CD8-positive, alpha-beta memory T cell (primary cell): ENCODE data around the gene C1R. TPM values are rescaled to one million over a fixed set of nuclear protein-coding genes. Genes with fewer than 3 reads are reported as not detected.
A peak's percentile ranks its signal among the peaks of the same experiment; 100 is the strongest.

Source experiments
- CTCF ChIA-PET: fragments of 350-600 bp; sonication (Branson Sonifier 250); formaldehyde crosslinking; loops from one replicate; lab custom pipeline; 2021; ENCODE audit warnings: antibody characterized with exemption; lab: Charles Lee
- POLR2A ChIA-PET: fragments of 350-600 bp; sonication (Branson Sonifier 250); formaldehyde crosslinking; loops from one replicate; lab custom pipeline; 2021; ENCODE audit warnings: antibody characterized with exemption; lab: Charles Lee
- DNase-seq, 5 donors: peaks; one replicate each; pipeline versions ENCODE4 v3.0.0 to v3.0.0-alpha.2; 2020 to 2022; ENCODE audit warnings: mixed read lengths in 1 of 5
- H3K27ac ChIP-seq: one replicate; pipeline ENCODE4 v1.7.0; 2013; ENCODE audit warnings: low read depth, mild to moderate bottlenecking, low read length, moderate library complexity
- H3K27me3 ChIP-seq: 2 replicates; pipeline ENCODE4 v1.7.0; 2013; ENCODE audit warnings: low read length, mild to moderate bottlenecking; ENCODE audit not compliant: insufficient read depth, poor library complexity, severe bottlenecking
- H3K36me3 ChIP-seq: 2 replicates; pipeline ENCODE4 v1.7.0; 2013; ENCODE audit warnings: mild to moderate bottlenecking, low read length, moderate library complexity; ENCODE audit not compliant: insufficient read depth
- H3K4me1 ChIP-seq: 2 replicates; pipeline ENCODE4 v1.7.0; 2013; ENCODE audit warnings: mild to moderate bottlenecking, low read length, moderate library complexity; ENCODE audit not compliant: insufficient read depth
- H3K4me3 ChIP-seq: 2 replicates; pipeline ENCODE4 v1.7.0; 2013; ENCODE audit warnings: mild to moderate bottlenecking, low read length
- H3K9me3 ChIP-seq: 2 replicates; pipeline ENCODE4 v1.7.0; 2013; ENCODE audit warnings: mild to moderate bottlenecking, low read length
- H3K27ac Mint-ChIP-seq, 8 donors: one replicate each; pipeline ENCODE4 v1.8.0; 2020 to 2021; ENCODE audit warnings: mixed read lengths in 8 of 8, mild to moderate bottlenecking in 6 of 8, inconsistent platforms in 3 of 8, moderate library complexity in 3 of 8
- H3K27me3 Mint-ChIP-seq, 2 donors: one replicate each; pipeline ENCODE4 v1.8.0; 2020 to 2021; ENCODE audit warnings: mixed read lengths in 2 of 2, mild to moderate bottlenecking in 1 of 2, moderate library complexity in 1 of 2
- H3K36me3 Mint-ChIP-seq, 3 donors: one replicate each; pipeline ENCODE4 v1.8.0; 2020 to 2021; ENCODE audit warnings: mixed read lengths in 3 of 3, inconsistent platforms in 1 of 3, mild to moderate bottlenecking in 1 of 3
- H3K4me1 Mint-ChIP-seq, 3 donors: one replicate each; pipeline ENCODE4 v1.8.0; 2020 to 2021; ENCODE audit warnings: mixed read lengths in 3 of 3, inconsistent platforms in 1 of 3, mild to moderate bottlenecking in 1 of 3
- H3K4me3 Mint-ChIP-seq, 7 donors: one replicate each; pipeline ENCODE4 v1.8.0; 2020 to 2021; ENCODE audit warnings: mixed read lengths in 7 of 7, mild to moderate bottlenecking in 6 of 7, moderate library complexity in 4 of 7, inconsistent platforms in 2 of 7
- H3K9me3 Mint-ChIP-seq, 5 donors: one replicate each; pipeline ENCODE4 v1.8.0; 2020 to 2022; ENCODE audit warnings: mixed read lengths in 5 of 5, mild to moderate bottlenecking in 3 of 5, moderate library complexity in 2 of 5, inconsistent platforms in 1 of 5
- polyA plus RNA-seq: library from polyadenylated mRNA; unstranded; fragments of 300-500 nt; fragmentation: Illumina TruSeq; gene quantifications from one replicate; pipeline ENCODE4 v1.2.3, GENCODE V29; 2021
- total RNA-seq, 2 experiments: library from RNA; stranded (reverse); gene quantifications; one replicate each; pipeline ENCODE4 v1.2.3, GENCODE V29; 2021

The C1R gene
- total and polyA plus RNA-seq, 3 experiments from 2014 or later: 1.2 to 1.9 (median 1.7) TPM

DNA sequence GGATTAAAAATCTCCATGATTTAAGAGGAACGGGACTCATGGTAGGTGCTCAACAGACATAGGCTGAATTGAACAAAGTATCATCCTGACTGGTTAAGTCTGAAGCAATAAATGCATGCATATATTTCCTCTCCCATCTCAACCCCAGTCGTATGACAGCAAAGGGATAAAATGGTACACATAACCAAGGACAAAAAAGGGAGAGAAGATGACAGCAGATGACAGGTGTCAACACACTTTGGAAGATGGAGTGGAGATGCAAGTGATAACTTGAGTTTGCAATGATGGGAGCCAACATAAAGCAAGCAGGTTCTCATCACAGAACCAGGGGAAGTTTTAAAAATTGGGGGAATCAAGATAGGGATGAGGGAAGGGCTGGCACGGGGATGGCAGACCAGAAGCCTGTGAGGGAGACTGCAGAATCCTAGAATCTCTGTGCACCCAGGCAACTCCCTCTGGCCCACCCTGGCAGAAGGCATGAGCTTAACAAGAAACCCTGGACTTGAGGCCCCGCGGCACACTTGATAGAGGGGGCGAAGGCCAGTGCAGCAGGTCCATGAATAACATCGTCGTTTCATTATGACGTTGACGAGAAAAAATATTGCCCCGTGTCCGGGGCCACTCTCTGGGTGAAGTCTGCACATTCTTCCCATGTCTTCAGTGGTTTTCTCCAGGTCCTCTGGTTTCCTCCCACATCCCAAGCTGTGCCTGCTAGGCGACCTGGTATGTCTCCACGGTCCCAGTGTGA, 11.8 kb upstream of the C1R start:
- H3K4me3 ChIP-seq: no peak overlapping the region
- Mint-ChIP-seq H3K4me3 (peak overlapping the region in 1 of 7 donors; percentile 14), H3K27me3 (no peaks in the 10 kb centered on the region), H3K4me1 (peaks cover 40 to 70% (median 43%) of the 10 kb centered on the region in 3 donors), H3K36me3 (peaks cover 15 to 65% (median 17%) of the 10 kb centered on the region in 3 donors), H3K9me3 (peaks cover 4 to 15% (median 9%) of the 10 kb centered on the region in 5 donors), H3K27ac (peak overlapping the region in 6 of 8 donors; percentile 14 to 84 (median 56))
- no peak for DNase-seq
- peaks cover 8% of the 10 kb centered on the region for H3K9me3 ChIP-seq
- peaks cover 12% of the 10 kb centered on the region for H3K4me1 ChIP-seq
- ChIA-PET POLR2A (no interaction called here), CTCF (interaction anchor here (0.9 to 1.8 kb wide), 3 partner anchors 11 to 231 kb away, joined by 3 to 6 read pairs (median 5); partner anchors contain the start of gene C1R)
- H3K27ac ChIP-seq: no peak overlapping the region
- H3K27me3 ChIP-seq: no peaks in the 10 kb centered on the region
- peaks cover 13% of the 10 kb centered on the region for H3K36me3 ChIP-seq

GRCh38 chr12:7102582-7102981, 10.3 kb upstream of the C1R start:
- peaks cover 29 to 58% (median 36%) of the 10 kb centered on the region in 3 donors for H3K4me1 Mint-ChIP-seq
- Histone ChIP-seq H3K27ac (no peak overlapping the region), H3K9me3 (peaks cover 8% of the 10 kb centered on the region), H3K4me1 (peaks cover 12% of the 10 kb centered on the region), H3K27me3 (no peaks in the 10 kb centered on the region), H3K4me3 (no peak overlapping the region), H3K36me3 (peaks cover 13% of the 10 kb centered on the region)
- no peaks in the 10 kb centered on the region for H3K27me3 Mint-ChIP-seq
- CTCF ChIA-PET: interaction anchor here (0.6 to 1.8 kb wide), 5 partner anchors 10 to 832 kb away, joined by 3 to 6 read pairs (median 4); partner anchors contain the start of genes C1R, LPCAT3 and SPSB2
- peaks cover 17 to 63% (median 19%) of the 10 kb centered on the region in 3 donors for H3K36me3 Mint-ChIP-seq
- no peak overlapping the region for H3K4me3 Mint-ChIP-seq
- peak overlapping the region in 7 of 8 donors; percentile 6 to 83 (median 57) for H3K27ac Mint-ChIP-seq
- H3K9me3 Mint-ChIP-seq: peaks cover 4 to 15% (median 9%) of the 10 kb centered on the region in 5 donors
- POLR2A ChIA-PET: no interaction called here
- DNase-seq: no peak

DNA sequence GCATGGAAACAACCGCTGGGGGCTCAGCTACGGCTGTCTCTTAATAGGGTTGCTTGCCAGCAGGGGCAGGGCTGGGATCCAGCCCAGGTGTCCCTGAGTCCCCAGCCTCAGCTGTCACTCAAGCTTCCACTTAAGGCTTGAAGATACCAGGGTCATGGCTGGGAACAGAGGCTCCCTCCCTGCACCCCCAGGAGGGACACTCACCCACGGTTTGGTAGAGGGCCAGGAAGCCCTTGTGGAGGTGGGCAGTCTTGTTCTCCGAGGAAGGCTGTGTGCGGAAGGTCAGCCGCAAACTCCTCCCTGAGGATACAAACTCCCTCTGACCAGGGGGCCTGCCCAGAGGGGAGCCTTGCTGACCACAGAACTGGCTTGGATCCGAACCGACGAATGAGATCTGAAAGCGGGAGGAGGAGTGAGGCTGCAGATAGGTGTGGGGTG, 9.5 kb upstream of the C1R start:
- H3K4me3 Mint-ChIP-seq: no peak overlapping the region
- Histone ChIP-seq H3K27me3 (no peaks in the 10 kb centered on the region), H3K9me3 (peaks cover 8% of the 10 kb centered on the region), H3K27ac (no peak overlapping the region), H3K4me1 (peaks cover 7% of the 10 kb centered on the region), H3K36me3 (peaks cover 13% of the 10 kb centered on the region), H3K4me3 (no peak overlapping the region)
- H3K27ac Mint-ChIP-seq: peak overlapping the region in 6 of 8 donors; percentile 3 to 89 (median 22)
- H3K36me3 Mint-ChIP-seq: peaks cover 17 to 66% (median 19%) of the 10 kb centered on the region in 3 donors
- H3K27me3 Mint-ChIP-seq: no peaks in the 10 kb centered on the region
- POLR2A ChIA-PET: interaction anchor here (0.5 kb wide), 1 partner anchor 143 kb away, joined by 3 read pairs; no protein-coding TSS in a partner anchor
- CTCF ChIA-PET: interaction anchor here (1.2 kb wide), 1 partner anchor 10 kb away, joined by 4 read pairs; no protein-coding TSS in a partner anchor
- peaks cover 4 to 13% (median 9%) of the 10 kb centered on the region in 5 donors for H3K9me3 Mint-ChIP-seq
- no peak for DNase-seq
- H3K4me1 Mint-ChIP-seq: peaks cover 26 to 51% (median 31%) of the 10 kb centered on the region in 3 donors

DNA sequence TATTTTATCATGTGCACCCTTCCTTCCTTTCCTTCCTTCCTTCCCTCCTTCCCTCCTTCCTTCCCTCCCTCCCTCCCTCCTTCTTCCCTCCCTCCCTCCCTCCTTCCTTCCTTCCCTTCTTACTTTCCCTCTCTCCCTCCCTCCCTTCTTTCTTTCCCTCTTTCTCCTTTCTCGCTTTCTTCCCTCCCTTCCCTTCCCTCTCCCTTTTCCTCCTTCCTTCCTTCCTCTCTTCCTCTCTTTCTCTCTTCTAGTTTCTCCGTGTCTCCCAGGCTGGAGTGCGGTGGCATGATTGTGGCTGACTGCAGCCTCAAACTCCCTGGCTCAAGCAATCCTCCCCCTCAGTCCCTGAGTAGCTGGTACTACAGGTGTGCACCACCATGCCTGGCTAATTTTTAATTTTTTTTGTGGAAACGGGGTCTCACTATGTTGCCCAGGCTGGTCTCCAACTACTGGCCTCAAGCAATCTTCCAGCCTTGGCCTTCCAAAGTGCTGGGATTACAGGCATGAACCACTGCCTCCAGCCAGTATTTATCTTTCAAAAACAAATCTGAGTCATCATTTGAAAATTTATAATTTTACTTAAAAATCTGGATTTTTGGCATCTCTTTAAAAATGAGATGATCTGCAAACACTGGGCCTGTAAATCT, 8.9 kb upstream of the C1R start:
- Mint-ChIP-seq H3K4me3 (no peak overlapping the region), H3K27me3 (no peaks in the 10 kb centered on the region), H3K4me1 (peaks cover 20 to 46% (median 25%) of the 10 kb centered on the region in 3 donors), H3K9me3 (peaks cover 2 to 8% (median 7%) of the 10 kb centered on the region in 5 donors), H3K27ac (peak overlapping the region in 3 of 8 donors; percentile 68 to 89 (median 76)), H3K36me3 (peaks cover 12 to 61% (median 19%) of the 10 kb centered on the region in 3 donors)
- ChIA-PET CTCF (interaction anchor here (1.2 kb wide), 1 partner anchor 10 kb away, joined by 4 read pairs; no protein-coding TSS in a partner anchor), POLR2A (no interaction called here)
- H3K27me3 ChIP-seq: no peaks in the 10 kb centered on the region
- H3K4me3 ChIP-seq: no peak overlapping the region
- H3K4me1 ChIP-seq: peaks cover 1% of the 10 kb centered on the region
- H3K9me3 ChIP-seq: peaks cover 5% of the 10 kb centered on the region
- H3K27ac ChIP-seq: no peak overlapping the region
- no peak for DNase-seq
- peaks cover 13% of the 10 kb centered on the region for H3K36me3 ChIP-seq

DNA sequence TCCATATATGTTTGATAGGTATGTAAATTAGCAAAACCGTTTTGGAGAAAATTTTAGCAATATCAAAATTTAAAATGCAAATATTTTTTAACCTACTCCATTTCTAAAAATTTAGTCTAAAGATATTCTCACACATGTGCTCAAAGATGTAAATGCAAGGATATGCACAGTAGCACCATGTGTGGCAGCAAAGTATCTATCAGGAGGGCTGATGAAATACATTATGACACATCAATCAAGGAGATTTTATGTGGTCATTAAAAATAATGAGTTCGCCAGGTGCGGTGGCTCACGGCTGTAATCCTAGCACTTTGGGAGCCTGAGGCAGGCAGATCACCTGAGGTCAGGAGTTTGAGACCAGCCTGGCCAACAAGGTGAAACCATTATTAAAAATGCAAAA, 8.0 kb upstream of the C1R start:
- H3K4me1 ChIP-seq: no peaks in the 10 kb centered on the region
- H3K9me3 Mint-ChIP-seq: no peaks in the 10 kb centered on the region
- H3K36me3 ChIP-seq: peaks cover 13% of the 10 kb centered on the region
- DNase-seq: no peak
- H3K27me3 ChIP-seq: no peaks in the 10 kb centered on the region
- ChIA-PET CTCF (interaction anchor here (2.1 kb wide), 1 partner anchor 8 kb away, joined by 11 read pairs; the partner anchor contains the start of gene C1RL), POLR2A (no interaction called here)
- H3K27ac ChIP-seq: no peak overlapping the region
- H3K27ac Mint-ChIP-seq: peak overlapping the region in 3 of 8 donors; percentile 21 to 93 (median 36)
- H3K4me1 Mint-ChIP-seq: peaks cover 12 to 37% (median 17%) of the 10 kb centered on the region in 3 donors
- H3K9me3 ChIP-seq: no peaks in the 10 kb centered on the region
- no peak overlapping the region for H3K4me3 ChIP-seq
- H3K36me3 Mint-ChIP-seq: peaks cover 4 to 54% (median 14%) of the 10 kb centered on the region in 3 donors
- no peaks in the 10 kb centered on the region for H3K27me3 Mint-ChIP-seq
- H3K4me3 Mint-ChIP-seq: no peak overlapping the region

DNA sequence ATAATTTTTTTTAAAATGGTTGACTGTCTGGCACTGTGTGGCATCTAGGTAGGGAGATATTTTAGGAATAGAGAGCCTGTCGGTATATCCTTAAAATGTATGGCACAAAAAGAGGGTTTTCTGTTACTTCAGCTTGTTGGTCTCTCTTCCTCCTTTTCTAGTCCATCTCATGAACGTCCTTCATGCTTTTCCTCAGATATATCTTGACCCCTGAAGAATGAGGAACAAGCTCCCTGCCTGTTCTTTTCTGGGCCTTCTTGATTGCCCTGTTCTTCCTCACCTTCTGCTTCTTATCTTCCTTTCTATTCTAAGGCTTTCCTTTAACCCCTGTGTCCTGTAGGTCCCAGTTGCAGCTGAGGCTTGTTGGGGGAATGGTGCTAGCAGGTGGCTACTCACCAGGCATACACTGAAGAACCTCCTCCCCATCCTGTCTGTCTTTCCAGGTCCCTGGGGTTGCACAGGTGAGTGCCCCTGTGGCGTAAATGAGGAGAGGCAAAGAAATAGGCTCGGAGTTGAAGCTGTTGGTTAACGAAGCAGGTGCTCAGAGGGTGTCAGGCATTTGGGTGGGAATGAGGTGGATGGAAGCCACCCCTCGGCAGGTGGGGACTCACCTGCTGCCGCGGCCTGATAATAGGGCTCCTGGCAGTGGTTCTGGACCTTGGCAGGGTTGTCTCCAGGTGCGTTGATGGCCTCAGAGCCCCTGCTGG, 7.2 kb upstream of the C1R start:
- Histone ChIP-seq H3K4me3 (no peak overlapping the region), H3K27me3 (no peaks in the 10 kb centered on the region), H3K36me3 (peaks cover 13% of the 10 kb centered on the region), H3K9me3 (no peaks in the 10 kb centered on the region), H3K4me1 (no peaks in the 10 kb centered on the region), H3K27ac (no peak overlapping the region)
- no peaks in the 10 kb centered on the region for H3K9me3 Mint-ChIP-seq
- DNase-seq: no peak
- ChIA-PET POLR2A (no interaction called here), CTCF (interaction anchor here (0.7 to 2.1 kb wide), 5 partner anchors 9 to 177 kb away, joined by 3 to 11 read pairs (median 4); partner anchors contain the start of gene C1RL)
- H3K4me3 Mint-ChIP-seq: no peak overlapping the region
- H3K27me3 Mint-ChIP-seq: no peaks in the 10 kb centered on the region
- H3K27ac Mint-ChIP-seq: peak overlapping the region in 2 of 8 donors; percentile 7 to 79
- peaks cover 4 to 53% (median 14%) of the 10 kb centered on the region in 3 donors for H3K36me3 Mint-ChIP-seq
- peaks cover 10 to 30% (median 17%) of the 10 kb centered on the region in 3 donors for H3K4me1 Mint-ChIP-seq

GRCh38 chr12:7096979-7097378, 4.7 kb upstream of the C1R start:
- H3K4me3 ChIP-seq: no peak overlapping the region
- H3K36me3 ChIP-seq: peaks cover 6% of the 10 kb centered on the region
- Mint-ChIP-seq H3K27ac (peak overlapping the region in 1 of 8 donors; percentile 5), H3K4me3 (no peak overlapping the region), H3K9me3 (no peaks in the 10 kb centered on the region), H3K36me3 (peaks cover 0 to 31% (median 4%) of the 10 kb centered on the region in 3 donors), H3K27me3 (no peaks in the 10 kb centered on the region), H3K4me1 (peaks cover 4 to 14% (median 8%) of the 10 kb centered on the region in 3 donors)
- CTCF ChIA-PET: interaction anchor here (2.6 kb wide), 1 partner anchor 16 kb away, joined by 10 read pairs; no protein-coding TSS in a partner anchor
- no peak for DNase-seq
- H3K27ac ChIP-seq: no peak overlapping the region
- H3K9me3 ChIP-seq: no peaks in the 10 kb centered on the region
- no peaks in the 10 kb centered on the region for H3K27me3 ChIP-seq
- peaks cover 9% of the 10 kb centered on the region for H3K4me1 ChIP-seq
- POLR2A ChIA-PET: interaction anchor here (0.6 kb wide), 1 partner anchor 92 kb away, joined by 8 read pairs; no protein-coding TSS in a partner anchor
